Stimulated activated CD4-positive, alpha-beta T cell treated with anti-CD3 and anti-CD28 coated beads, Interleukin-1b, Interleukin-23, amount 100 ng/mL, for 48 hours (primary cell): Measurements from ENCODE around the gene PAX6.

Experiments used
- DNase-seq: peaks from one replicate; pipeline ENCODE4 v3.0.0-alpha.2; 2020

PAX6 gene

DNA sequence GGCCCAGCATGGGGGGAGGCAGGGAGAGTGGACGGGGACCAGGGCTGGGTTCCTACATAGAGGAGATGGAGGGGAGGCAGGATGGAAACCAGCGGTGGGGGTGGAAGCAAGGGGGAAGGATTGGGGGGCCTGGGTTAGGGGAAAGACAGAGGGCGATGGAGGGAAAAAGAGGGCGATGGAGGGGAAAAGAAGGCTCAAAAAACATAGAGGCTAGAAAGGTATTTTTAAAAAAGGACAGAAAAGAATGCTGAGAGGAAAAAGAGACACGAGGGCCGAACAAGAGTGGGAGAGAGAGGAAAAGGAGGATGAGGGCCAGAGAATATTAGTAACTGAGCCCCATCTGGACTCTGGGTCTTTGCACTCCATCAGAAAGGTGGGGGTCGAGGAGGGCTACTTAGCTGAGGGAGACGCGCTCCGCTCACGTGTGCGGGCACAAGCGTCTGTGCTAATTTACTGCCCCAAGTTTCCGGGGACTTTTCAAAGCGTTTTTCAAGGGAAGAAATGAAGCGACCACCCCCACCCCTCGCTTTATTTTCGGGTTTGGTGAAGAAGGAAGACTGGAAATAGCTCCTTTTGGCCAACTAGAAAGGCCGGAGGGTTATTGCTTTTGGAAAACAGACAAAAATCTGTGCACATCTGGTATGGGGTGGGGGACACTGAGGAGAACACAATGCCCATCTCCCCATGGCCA is 14.5 kb downstream of the PAX6 start:
- no peak for DNase-seq

GRCh38 chr11:31795706-31796498 is 15.2 kb downstream of the PAX6 start:
- DNase-seq, result no peak

DNA sequence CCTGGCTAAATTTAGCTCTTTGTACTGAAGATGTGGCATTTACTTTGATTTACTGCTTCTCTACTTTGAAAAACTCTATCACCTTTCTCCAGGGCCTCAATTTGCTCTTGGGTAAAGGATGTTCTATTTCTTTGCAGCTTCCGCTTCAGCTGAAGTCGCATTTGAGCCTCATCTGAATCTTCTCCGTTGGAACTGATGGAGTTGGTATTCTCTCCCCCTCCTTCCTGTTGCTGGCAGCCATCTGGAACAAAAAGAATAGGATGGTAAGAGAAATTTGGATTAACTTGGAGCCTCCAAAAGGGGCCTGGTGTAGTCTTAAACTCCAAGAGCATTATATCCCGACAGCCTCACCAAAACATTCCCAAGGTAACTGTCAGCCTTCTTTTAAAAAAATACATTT is 16.6 kb downstream of the PAX6 start:
- no peak for DNase-seq

- DNase-seq, result no peak
Observed at GRCh38 chr11:31793264-31793663, 17.9 kb downstream of the PAX6 start.

DNA sequence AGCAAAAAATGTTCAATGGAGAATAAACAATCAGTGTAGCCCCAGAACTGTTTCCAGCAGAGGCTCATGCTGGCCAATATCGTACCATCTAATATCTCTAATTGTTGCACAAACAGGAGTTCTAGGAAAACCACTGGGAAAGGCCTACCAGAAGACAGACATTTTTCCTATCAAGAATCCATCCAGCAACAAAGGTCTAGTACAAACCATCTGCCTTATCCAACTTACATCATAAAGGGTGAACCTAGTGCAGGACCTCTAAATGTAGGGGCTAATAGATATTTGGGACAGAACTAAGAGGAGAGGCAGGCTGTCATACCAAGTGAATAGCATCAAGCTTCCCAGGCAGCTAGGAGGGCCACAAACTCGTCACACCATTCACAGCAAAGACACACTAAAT is 18.7 kb downstream of the PAX6 start:
- DNase-seq, result no peak

GRCh38 chr11:31792036-31792435 is 19.1 kb downstream of the PAX6 start:
- no peak for DNase-seq

GRCh38 chr11:31790649-31791048 is 20.5 kb downstream of the PAX6 start:
- no peak for DNase-seq

- DNase-seq, result no peak
Observed at GRCh38 chr11:31788085-31788484, 23.0 kb downstream of the PAX6 start.

- DNase-seq, result no peak
Observed at GRCh38 chr11:31786996-31787685, 24.0 kb downstream of the PAX6 start.

GRCh38 chr11:31784611-31785010 is 26.5 kb downstream of the PAX6 start:
- DNase-seq, result no peak

DNA sequence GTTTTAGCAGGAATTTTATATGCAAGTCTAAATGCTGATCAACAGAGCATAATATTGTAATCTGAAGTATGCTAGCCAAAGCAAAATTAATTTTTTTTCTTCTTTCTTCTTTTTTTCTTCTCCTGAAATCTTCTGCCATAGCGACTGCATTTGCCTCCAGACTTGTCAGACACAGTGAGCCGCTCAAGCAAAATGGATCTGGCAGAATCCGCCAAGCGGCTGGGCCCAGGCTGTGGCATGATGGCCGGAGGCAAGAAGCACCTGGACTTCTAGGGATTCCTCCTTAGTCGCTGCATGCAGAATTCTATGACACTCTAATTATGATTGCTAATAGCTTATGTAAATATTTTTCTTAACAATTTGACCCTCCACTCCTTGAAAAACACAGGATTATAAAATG is 27.9 kb downstream of the PAX6 start:
- no peak for DNase-seq

DNA sequence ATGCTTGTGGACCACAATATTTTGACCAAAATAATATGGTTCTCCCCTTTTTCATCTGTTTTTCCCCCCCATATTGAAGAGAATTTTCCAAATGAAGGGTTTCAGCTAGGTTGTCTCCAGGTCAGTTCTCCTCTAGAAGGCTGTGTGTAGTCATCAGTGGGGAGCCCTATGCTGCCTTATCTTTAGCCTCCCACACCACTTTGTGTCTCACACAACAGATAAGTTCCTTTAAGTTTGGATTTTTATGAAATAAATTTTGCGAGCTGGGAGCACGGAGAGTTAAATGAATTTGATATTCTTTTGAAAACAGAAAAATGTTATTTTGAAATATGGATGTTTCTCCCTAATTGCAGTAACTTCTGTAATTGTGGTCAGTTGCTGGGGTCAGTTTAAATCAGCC is 28.9 kb downstream of the PAX6 start:
- no peak for DNase-seq

GRCh38 chr11:31780480-31780971 is 30.6 kb downstream of the PAX6 start:
- no peak for DNase-seq

- DNase-seq, result no peak
Observed at GRCh38 chr11:31780078-31780477, 31.0 kb downstream of the PAX6 start.

DNA sequence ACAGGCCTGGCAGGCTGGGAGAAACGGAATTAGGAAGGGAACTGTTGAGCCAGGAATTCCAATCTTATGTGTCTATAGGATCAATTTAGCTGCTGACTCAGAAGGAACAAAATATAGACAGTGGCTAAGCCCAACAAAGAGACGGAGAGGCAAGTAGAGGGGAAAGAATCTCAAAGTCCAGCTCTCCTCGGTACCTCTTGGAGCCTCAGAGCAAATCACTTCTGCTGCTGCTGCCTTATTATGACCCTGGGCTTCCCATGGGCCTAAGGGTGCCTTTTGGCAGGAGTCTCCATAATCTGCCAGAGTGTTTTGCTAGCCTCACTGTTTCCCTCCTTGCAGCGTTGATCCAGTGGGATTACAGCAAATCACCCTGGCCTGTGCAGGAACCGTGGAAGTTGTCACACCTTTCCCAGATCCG is 31.7 kb downstream of the PAX6 start:
- no peak for DNase-seq

DNA sequence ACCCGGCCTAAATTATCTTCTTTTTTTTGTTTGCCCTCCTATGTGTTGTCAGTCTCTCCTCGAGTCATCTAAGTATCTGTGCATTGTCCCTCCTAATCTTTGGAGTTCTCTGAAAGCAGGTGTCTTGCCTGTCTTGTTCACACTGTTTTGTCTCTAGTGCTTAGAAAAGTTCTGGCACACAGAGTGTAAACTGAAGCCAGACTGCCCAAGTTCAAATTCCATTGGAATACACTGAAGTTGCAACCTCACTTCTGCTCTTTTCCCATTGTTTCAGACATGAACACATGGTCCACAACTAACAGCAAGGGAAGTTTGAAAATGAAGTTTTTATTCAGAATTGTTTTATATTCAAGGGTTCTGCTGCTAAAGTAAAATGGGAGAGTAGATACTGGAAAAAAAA is 38.7 kb downstream of the PAX6 start:
- DNase-seq, result no peak

DNA sequence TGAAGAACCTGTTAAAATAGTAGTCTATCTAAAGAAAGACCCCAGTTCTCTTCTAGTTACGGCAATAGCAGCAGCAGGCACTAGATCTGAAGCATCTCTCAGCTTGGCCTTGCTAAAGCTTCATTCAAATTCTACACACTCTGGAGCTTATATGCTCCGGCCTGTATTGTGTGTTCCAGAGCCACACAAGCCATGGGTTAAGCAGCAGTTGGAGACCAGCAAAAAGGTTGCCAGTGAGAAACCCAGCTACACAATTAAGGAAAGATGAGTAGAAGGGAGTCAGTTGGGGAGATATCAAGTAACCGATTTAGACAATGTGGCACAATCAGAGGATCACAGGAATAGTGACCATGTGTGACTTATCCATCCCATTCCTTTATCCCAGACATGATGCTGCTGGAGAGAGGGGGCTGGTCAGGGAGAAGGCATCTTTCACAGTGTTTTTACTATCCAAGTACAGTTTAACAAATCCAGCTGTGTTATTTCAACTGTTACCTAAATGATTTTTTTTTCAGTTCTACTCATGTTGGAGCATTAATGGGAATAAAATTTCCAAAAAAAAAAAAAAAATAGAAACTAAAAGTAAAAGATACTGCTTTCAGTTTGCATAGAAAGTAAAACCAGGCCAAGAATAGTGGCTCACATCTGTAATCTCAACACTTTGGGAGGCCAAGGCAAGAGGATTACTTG is 41.0 kb downstream of the PAX6 start:
- DNase-seq, result no peak

GRCh38 chr11:31768749-31769640 is 42.1 kb downstream of the PAX6 start:
- no peak for DNase-seq

- DNase-seq, result no peak
Observed at GRCh38 chr11:31767685-31768084, 43.4 kb downstream of the PAX6 start.

GRCh38 chr11:31767066-31767465 is 44.1 kb downstream of the PAX6 start:
- DNase-seq, result no peak

DNA sequence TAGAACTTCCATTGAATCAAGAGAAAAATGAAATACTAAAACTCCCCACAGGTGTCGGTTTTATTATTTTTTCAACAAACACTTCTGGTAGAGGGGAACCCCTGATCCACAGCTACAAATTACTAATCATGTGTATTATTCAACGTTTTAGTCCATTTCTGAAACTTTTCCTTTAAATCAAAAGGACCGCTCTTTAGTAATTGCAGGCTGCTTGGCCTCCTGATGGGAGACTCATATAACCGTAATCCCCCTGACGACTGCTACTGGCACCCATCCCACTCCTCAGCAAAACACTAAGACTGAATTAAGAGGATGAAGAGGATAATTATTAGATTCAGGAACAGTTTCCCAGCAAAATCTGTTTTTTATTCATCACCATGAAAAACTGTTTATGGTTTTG is 46.4 kb downstream of the PAX6 start:
- no peak for DNase-seq

DNA sequence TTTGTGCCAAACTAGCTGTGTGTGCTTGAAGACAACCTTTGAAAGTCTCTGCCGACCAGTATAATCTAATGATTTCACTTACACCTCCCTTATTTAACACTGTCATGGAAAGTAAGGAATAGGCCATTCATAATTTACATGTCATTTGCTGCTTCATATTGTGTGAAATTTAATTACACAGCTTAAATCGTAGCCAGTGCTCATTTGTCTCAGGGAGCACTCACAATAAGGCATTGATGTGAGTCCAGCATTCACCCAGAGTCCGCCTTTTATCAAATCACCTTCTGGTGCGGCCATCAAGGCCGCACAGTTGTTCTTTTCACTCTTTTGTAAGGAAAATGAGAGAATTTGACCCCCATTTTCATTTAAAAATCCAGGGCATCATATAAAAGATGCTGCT is 46.9 kb downstream of the PAX6 start:
- DNase-seq, result no peak
